NOMO-1 treated with dmso at 0.1 percent for 144 hours (cell line): ENCODE results near the gene SETBP1.

Source experiments
- DNase-seq: peaks from one replicate; lab custom pipeline; 2025; ENCODE audit not compliant: unreplicated experiment; lab: John Stamatoyannopoulos, UW

The SETBP1 gene

DNA sequence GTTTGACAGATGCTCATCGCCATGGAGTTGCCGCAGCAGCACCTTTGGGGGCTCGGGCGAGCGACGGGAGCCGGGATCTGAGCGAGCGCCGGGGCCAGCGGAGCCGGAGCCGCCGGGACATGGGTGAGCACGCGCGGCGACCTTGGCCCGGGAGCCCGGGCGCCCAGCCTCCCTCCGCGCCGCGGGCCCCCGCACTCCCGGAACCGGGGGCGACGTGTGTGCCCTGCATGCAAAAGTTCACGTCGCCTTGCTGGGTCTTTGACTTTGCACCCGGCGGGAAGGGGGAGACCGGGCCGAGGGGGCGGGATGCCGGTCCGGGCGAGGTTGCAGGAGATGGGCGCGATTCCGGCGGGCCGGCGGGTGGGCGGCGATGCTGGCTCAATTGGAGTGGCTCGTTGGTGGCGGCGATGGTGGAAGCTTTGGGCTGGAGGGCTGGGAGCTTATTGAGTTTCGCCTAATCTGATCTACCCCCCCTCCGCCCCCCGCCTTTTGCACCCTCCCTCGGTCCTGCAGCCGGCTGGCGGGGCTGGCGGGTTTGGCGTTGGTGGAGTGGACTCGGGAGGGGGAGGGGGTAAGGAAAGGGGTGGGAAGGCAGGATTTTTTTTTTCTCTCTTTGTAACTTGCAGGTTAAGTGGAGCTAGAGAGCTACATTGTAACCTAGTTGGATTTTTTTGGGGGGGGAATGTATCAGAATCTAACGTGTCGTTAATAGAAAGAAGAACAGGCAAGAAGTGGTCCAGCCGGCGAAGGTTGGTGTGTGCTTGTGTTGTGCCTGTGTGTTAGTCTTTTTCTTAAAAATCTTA, at the start of gene SETBP1:
Gene SETBP1 (plus strand): TSS at position 616 of the 803 bp plus-strand sequence. CDS start 20,459 bp downstream, outside the sequence.
- no peak for DNase-seq

DNA sequence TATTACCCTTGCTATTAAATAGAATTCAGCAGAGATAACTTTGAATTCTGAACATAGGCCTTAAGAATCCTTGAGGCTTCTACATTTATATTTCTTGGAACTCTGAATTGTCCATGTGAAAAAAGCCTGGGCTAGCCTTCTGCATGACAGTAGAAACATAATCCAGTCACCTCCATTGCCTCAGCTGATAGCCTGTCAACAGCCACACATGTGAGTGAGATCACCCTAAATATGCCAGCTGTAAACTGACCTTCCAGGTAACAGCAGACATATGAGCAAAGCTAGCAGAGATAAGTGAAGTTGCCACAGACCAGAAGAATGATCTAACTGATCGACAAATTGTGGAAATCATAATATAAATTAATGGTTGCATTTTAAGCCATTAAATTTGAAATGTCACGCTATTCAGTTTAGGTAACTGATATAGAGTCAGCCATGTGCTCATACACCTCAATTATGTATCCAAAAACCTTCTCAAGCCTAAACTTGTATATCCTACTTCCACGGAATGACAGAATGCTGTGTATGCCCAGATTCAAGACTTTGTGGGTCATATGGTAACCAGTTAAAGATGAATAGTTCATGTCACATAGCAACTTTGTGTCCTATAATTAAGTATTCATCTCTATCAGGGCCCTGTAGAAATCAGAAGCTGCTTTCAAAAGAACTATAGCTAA, 48.1 kb upstream of the SETBP1 start:
- no peak for DNase-seq

DNA sequence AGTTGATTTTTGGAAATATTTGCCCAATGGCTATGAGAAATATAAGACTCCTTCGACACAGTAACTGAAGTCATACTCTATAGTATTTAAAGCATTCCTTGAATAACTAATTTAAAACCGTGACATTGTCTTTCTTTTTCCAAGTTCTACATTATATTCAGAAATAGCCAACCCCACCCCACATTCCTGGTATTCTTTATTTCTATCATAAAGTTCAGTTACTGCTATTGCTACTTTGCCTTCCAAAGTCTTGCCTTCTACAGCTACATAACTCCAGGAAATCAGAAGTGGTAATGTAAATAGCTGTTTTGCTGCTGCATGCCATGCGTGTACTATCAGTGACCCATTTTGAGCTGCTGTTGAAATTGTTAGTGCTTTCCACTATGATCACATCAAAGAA, 45.1 kb upstream of the SETBP1 start:
- no peak for DNase-seq

DNA sequence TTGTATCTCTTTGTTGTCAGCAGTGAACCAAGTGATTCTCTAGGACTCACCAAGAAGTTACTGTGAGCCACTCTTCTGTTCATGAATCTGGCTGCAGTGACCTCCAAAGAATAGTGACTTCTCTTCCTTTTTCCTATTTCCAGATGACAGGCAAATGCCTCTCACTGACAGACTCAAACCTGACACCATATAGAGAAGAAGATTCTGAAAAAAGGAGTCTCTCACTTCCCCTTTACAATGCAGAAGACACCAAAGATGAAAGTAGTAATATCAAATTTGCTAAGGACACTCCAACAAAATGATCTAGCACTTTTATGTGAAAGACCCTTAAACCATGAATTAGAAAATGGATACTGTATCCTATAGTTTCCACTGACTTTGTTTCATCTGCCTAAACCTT, 44.4 kb upstream of the SETBP1 start:
- DNase-seq: no peak

DNA sequence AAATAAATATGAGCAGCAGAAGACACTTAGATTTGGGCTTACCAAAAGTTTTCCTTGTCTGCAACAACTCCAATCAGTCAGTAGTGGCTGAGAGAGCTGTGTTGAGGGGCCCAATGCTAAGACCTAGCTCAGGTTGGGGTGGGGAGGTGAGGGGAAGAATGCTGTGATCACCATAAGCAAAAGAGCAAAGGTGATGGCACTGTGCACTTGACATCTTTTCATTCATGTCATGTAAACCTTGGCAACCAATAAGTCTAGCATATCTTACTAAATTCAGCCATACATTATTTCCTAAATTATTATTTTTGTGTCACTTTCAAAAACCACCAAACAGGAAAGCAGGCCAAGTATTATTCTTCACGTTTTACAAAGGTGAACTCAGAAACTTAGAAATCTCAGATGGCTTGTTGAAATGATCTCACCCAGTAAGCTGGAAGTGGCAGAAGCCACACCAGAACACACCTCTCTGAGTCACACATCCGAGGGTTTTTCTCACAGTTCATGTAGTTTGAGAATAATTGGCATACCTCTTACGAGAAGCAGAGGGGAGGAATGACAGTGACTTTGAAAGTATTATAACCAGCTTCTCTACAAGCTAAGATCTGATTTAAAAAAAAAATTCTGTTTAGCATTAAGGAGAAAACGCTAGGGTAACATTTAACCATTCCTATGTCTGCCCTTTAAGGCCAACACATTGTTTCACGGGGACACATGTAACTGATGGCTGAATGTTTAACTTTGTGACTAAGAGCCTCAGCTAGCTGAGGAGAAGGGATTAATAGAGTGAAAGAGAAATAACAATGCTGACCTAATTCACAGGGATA, 43.3 kb upstream of the SETBP1 start:
- no peak for DNase-seq

DNA sequence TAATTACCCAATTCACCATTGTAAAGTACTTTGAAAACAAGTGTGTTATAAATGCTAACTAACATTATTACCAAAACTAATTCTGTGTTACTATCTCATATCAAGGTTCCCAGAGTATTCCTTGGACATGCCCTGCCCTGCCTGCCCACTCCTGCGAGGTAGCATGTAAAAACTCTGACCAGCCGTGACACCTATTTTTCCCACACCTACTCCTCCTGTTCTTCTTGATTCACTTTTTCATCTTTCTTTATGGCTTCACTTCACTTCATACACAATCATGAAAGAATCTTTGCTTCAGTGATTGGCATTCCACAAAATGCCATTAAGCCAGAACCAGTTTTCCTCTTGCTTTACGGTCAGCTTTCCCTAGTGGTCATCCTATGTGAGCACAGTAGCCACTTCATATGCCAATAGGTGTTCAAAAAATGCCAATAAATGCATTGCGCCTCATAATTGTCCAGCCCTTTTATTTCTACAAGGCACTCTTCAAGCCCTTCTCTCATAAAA, 42.6 kb upstream of the SETBP1 start:
- DNase-seq: no peak

DNA sequence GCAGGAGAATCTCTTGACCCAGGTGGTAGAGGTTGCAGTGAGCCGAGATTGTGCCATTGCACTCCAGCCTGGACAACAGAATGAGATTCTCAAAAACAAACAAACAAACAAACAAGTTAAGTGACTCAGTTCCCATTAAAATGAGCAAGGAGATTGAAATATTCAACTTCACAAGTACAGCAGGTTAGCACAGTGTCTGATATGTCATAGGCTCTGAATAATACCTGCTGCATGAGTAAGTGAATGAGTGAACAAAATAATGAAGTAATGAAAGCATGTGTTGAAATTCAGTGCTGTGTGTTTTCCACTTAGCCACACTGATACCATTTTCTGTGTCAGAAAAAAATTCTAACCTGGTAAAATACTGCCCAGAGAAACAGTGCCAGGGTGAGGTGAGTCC, 41.9 kb upstream of the SETBP1 start:
- DNase-seq: no peak

DNA sequence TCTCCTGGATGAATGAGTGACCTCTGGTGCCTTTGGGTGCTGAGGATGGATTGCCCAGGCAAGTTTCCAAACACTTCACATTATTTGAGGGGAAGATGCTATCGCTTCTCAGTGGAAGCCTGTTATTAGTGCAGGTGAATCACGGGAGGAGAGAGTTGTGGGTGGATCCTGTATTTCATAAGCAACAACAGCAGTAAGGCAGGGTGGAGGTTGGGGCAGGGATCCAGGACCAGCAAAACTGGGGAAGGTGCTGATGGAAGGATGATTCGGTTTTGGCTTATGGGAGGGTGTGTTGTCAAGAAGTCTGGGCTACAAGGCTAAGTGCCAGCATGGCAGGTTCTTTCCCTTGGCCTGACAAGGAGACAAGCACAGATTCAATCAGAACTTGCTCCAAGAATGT, 37.7 kb upstream of the SETBP1 start:
- no peak for DNase-seq

DNA sequence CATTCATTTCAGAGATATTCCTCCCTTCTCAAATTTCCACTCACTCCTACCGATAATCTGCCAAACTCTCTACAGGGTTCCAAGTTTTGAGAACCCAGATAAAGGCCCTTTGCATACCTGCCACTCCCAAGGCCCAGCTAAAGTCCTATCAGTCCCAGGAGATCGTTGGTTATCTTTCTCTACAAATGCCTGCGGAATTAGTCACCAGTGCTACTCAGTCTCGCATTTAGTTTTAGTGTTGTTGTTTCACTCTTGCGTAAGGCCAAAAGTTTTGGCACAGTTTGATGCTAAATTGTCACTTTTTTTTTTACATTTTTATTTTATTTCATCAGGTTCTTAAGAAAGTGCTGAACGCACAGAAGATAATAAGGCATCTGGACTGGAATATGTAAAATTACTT, 29.2 kb upstream of the SETBP1 start:
- no peak for DNase-seq

DNA sequence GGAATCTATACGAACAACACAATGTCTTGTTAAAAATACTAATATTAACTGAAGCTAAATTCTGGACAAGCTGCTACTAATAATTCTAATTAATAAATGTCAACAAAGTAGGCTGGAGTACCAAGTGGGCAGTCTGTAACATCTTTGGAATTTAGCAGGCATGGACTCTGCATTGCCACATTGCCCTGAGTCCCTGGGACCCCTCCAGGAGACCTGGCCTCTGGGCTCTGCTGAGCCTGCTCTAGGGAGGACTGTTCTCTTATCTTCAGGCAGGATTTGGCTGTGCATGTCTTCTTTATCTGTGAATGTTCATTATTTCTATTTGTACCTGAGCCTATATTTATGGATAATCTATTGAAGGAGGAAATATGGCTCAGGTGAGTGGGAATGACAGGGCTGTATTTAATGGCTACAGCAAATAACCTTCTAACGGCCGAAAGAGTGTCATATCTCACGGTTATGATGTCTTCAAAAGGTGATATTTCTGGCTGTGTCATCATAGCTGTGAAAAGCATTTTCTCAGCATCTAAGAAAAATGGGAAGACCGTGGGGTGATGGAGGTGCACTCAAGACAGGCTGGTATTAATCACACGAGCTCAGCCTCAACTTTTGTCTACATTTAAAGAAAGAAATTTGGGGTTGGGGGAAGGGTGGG, 28.6 kb upstream of the SETBP1 start:
- DNase-seq: no peak

DNA sequence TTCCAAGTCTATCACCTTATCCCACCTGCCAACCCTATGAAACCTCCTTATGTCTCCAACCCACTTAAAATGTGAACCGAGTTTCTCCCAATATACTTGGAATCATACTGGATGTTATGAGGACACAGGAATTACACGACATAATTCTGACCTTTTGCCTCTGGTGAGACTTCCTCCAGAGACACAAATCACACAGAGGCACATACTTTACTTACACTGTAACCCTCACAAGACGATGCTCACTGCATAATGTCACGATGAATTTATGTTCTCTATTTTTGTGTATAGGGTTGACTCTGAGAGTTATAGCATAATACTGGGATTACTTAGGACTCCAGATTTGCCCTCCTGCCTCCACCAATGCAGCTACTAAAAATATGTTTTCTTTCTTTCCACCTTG, 28.0 kb upstream of the SETBP1 start:
- no peak for DNase-seq

DNA sequence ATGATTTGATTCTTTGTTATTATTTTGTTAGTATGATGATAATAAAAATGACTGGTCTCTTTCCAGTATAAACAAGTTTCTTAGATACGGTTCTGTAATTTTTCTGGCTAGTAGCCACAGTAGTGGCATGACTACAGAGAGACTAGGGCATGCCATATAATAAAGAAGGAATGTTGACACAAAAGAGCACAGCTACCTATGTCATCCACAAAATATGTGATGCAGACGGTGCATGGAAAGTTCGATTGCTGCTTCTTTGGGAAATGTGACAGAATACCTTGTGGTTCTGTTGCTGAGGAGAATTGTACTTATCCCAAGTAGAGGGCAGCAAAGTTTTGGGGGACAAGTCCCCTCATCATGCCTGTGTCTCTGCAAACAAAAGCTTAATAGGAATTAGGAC, 26.1 kb upstream of the SETBP1 start:
- no peak for DNase-seq

DNA sequence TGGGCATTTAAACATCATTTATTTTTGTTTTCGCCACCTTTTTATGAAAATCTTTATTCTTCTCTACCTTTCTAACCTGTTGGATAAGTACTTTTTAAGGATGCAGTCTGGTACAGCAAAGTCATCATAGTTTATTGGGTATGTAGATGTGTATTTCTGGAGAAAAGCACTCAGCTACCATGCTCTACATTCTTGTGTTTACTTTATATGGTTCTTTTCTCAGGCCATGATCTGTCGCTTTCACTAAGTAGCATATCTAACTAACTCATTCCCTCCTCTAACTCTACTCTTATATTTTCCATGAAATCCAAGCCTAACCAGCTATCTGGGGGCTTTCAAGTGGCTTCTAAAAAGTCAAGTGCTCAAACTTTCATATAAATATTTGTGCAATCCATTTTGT, 25.3 kb upstream of the SETBP1 start:
- no peak for DNase-seq

DNA sequence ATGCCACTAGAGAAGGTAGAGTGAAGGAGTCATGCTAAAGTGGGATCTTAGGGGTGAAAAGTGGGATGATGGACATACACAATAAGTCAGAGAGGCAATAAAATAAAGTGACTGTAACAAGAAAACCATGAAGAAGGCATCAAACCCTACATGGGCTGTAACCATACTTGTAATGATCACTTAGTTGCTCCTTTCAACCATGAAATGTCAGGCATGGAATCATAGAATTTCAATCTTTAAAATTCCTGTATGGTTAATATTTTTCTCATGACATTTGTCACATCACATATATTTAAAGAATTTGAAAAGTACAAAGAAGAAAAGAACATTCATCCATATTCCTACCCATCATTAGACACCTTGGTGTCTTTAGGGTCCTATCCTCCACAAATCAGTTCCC, 20.9 kb upstream of the SETBP1 start:
- DNase-seq: no peak

DNA sequence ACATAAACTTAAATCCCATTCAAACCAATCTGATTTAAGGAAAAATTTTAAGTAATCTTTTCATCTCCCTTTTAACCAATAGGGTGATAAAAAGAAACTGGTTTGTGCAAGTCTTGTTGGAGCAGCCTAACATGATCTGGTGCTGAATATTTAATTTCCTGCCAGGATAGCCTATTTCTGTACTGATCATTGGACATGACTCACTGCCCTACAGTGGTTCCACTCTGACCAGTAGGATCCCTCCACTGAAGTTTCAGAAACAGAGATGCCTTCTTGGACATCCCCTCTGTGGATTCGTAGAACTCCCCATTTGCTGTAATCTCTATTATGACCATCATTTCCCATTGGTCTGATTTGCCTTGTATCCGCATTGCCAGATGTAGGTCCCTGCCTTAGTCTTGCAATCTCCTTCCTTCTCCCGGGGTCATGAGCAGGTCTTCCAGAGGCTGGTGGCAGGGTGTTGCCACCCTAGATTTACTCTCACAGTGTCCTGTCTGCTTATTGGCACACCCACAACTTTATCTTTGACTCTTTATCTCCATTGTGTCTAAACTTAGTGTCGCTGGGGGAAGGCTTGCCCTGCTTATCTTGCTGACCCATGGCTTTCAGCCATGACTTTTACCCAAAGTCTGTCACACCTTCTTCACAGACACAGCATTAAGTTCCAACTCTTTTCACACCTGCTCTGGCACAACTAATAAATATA, 12.3 kb upstream of the SETBP1 start:
- no peak for DNase-seq

DNA sequence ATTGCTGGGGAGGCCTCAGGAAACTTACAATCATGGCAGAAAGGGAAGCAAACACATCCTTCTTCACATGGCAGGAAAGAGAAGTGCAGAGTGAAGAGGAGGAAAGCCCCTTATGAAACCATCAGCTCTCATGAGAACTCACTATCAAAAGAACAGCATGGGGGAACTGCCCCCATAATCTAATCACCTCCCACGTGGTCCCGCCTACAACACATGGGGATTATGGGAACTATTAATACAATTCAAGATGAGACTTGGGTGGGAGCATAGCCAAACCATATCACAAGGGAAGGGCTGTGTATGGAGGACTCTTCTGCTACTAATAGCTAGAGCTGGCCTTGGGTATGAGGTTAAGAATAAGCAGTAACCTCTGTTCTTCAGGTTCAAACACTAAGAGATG, 8.8 kb upstream of the SETBP1 start:
- DNase-seq: no peak

DNA sequence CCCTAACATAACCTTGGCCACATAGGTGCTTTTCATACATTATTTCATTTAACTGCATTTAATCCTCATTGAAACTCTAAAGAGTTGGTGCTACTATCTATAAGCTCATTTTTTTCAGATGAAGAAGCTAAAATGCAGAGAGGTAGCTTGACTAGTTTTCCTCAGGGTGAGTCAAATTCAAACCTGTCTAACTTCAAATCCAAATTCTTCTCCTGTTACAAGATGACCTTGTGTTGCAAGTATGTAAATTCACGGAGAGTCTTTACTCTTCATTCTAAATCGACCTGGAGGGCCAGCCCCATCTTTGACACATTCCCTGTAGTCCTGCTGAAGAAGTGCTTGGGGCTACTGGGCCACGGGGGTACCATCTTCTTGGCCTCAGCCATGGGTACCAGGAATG, 8.2 kb upstream of the SETBP1 start:
- DNase-seq: no peak

DNA sequence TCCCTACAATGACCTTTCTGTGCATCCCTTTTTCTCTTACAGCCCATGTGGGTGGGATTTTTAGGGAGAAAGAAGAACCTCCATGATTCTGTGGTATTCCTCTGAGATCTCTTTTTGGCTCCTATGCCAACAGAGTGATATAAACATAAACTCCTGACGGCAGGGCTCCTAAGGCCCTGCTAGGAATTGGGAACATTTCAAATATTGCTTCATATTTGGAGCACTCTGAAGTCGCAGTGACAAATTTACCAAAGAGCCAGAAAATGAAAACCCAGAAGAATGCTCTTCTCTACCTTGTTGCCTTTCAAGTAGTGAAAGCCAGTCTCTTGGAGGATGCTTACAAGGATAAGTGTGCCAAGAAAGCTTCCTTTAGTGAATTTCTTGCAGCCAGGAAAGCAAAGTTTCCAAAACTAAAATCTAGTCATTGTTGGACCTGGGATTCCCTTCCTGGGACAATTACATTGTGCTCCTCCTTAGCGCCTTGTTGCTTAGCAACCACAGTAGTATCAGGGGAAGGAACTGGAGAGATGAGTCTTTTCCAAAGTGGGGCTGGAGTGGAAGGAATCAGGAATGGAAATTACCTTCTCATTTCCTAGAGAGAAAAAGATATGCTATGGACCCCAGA, 7.3 kb upstream of the SETBP1 start:
- no peak for DNase-seq

DNA sequence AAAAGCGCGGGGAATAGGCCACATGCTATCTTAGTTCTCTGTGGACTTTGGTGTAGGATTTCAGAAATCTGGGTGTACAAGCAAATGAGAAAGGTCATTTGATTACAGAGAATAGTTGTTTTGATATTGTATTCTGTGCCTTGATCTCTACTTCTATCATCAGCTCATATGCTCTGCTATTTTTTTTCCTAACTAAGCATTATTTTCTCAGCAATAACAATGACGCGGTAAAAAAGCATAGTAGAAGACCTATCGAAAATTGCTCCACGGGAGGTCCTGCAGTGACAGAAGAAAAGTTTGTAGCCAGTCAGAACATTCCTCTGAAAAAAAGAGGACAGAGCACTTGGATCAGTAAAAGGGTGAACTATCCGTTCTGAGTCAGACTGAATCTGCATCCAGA, 2.8 kb upstream of the SETBP1 start:
- DNase-seq: no peak

DNA sequence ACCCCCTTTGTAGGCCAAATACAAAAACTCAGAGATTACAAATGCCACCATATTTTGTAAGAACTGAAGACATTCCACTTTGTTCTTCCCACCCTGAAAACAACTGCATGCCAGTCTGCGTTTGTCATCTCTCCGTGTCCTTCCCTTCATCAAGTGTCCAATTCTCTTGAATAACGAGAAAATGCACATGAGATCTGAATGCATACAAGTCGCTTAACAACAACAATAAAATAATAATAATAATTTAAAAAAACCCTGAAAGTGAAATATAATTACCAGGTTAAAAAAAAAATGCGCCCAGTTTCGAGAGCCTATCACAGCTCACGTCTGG, 2.0 kb upstream of the SETBP1 start:
- no peak for DNase-seq
